CD14-positive monocyte (primary cell): Measurements from ENCODE around the gene RDH14. TPM values are rescaled to one million over a fixed set of nuclear protein-coding genes. Genes with fewer than 3 reads are reported as not detected.

Experiments
- DNase-seq, 3 donors: peaks; one replicate each; pipeline ENCODE4 v3.0.0-alpha.2; 2011 to 2022
- H2AFZ ChIP-seq: 2 replicates; pipeline ENCODE4 v1.6.0; 2012; ENCODE audit warnings: mild to moderate bottlenecking, low read depth, low read length, inconsistent platforms; ENCODE audit not compliant: insufficient read depth, poor library complexity, severe bottlenecking
- H3K27ac ChIP-seq, 2 donors: 1 replicate in 1 of 2; 2 replicates in 1 of 2; pipeline ENCODE4 v1.5.1; 2012 to 2013; ENCODE audit warnings: low read length in 2 of 2, control low read depth in 1 of 2, inconsistent platforms in 1 of 2, low read depth in 1 of 2, mild to moderate bottlenecking in 1 of 2
- H3K27me3 ChIP-seq, 2 donors: one replicate each; pipeline versions ENCODE4 v1.6.0 to v1.6.1; 2011 to 2013; ENCODE audit warnings: low read length in 2 of 2; ENCODE audit not compliant: control insufficient read depth in 2 of 2, insufficient read depth in 2 of 2
- H3K36me3 ChIP-seq, 2 donors: replicated peaks in 1 of 2; 1 replicate in 1 of 2; 2 replicates in 1 of 2; pipeline versions ENCODE4 v1.5.1 to v1.6.1; 2012 to 2013; ENCODE audit warnings: low read length in 2 of 2, control low read depth in 1 of 2, inconsistent platforms in 1 of 2, mild to moderate bottlenecking in 1 of 2; ENCODE audit not compliant: insufficient read depth in 2 of 2, control insufficient read depth in 1 of 2
- H3K4me1 ChIP-seq, 2 donors: 1 replicate in 1 of 2; 2 replicates in 1 of 2; pipeline versions ENCODE4 v1.5.1 to v1.6.1; 2012 to 2013; ENCODE audit warnings: low read length in 2 of 2, control low read depth in 1 of 2, inconsistent platforms in 1 of 2, mild to moderate bottlenecking in 1 of 2, moderate library complexity in 1 of 2; ENCODE audit not compliant: insufficient read depth in 2 of 2, control insufficient read depth in 1 of 2
- H3K4me2 ChIP-seq: replicated peaks from 2 replicates; pipeline ENCODE3; 2012; ENCODE audit warnings: low read length, moderate library complexity, mild to moderate bottlenecking; ENCODE audit not compliant: poor library complexity, severe bottlenecking; ENCODE audit errors: extremely low read depth
- H3K4me3 ChIP-seq, 3 experiments: fragments of 200-600 bp in 1 of 3; sonication (generic) in 1 of 3; replicated peaks in 1 of 3; 1 replicate in 2 of 3; 2 replicates in 1 of 3; pipeline ENCODE4 v1.5.1; 2011 to 2013; ENCODE audit warnings: low read length in 3 of 3, mild to moderate bottlenecking in 3 of 3, control low read depth in 2 of 3, low read depth in 2 of 3, inconsistent platforms in 1 of 3, moderate library complexity in 1 of 3
- H3K79me2 ChIP-seq: 2 replicates; pipeline ENCODE4 v1.6.0; 2012; ENCODE audit warnings: mild to moderate bottlenecking, control low read depth, inconsistent platforms, low read length, moderate library complexity; ENCODE audit not compliant: insufficient read depth
- H3K9ac ChIP-seq: 2 replicates; pipeline ENCODE4 v1.6.0; 2017; ENCODE audit warnings: low read length, mild to moderate bottlenecking; ENCODE audit not compliant: insufficient read depth, poor library complexity, severe bottlenecking
- H3K9me3 ChIP-seq, 2 donors: replicated peaks in 1 of 2; 1 replicate in 1 of 2; 2 replicates in 1 of 2; pipeline versions ENCODE4 v1.5.1 to v1.6.1; 2012 to 2013; ENCODE audit warnings: low read length in 2 of 2, control low read depth in 1 of 2; ENCODE audit not compliant: control insufficient read depth in 1 of 2, insufficient read depth in 1 of 2
- H4K20me1 ChIP-seq: 2 replicates; pipeline ENCODE4 v1.6.0; 2012; ENCODE audit warnings: mild to moderate bottlenecking, low read length, control low read depth, moderate library complexity; ENCODE audit not compliant: insufficient read depth
- H3K27ac Mint-ChIP-seq, 7 donors: one replicate each; pipeline ENCODE4 v1.8.0; 2020; ENCODE audit warnings: mild to moderate bottlenecking in 7 of 7, mixed read lengths in 7 of 7, moderate library complexity in 6 of 7, inconsistent platforms in 2 of 7
- H3K27me3 Mint-ChIP-seq, 3 donors: one replicate each; pipeline ENCODE4 v1.8.0; 2021 to 2022; ENCODE audit warnings: low read depth in 3 of 3, mild to moderate bottlenecking in 3 of 3, mixed read lengths in 3 of 3, moderate library complexity in 3 of 3, inconsistent platforms in 1 of 3
- H3K36me3 Mint-ChIP-seq, 2 donors: one replicate each; pipeline ENCODE4 v1.8.0; 2020; ENCODE audit warnings: mixed read lengths in 2 of 2, inconsistent platforms in 1 of 2, mild to moderate bottlenecking in 1 of 2
- H3K4me1 Mint-ChIP-seq: one replicate; pipeline ENCODE4 v1.8.0; 2020; ENCODE audit warnings: mild to moderate bottlenecking, mixed read lengths
- H3K4me3 Mint-ChIP-seq, 2 donors: one replicate each; pipeline ENCODE4 v1.8.0; 2020; ENCODE audit warnings: mild to moderate bottlenecking in 2 of 2, mixed read lengths in 2 of 2, moderate library complexity in 1 of 2
- H3K9me3 Mint-ChIP-seq, 7 donors: one replicate each; pipeline ENCODE4 v1.8.0; 2020 to 2022; ENCODE audit warnings: mixed read lengths in 7 of 7, mild to moderate bottlenecking in 6 of 7, moderate library complexity in 6 of 7, inconsistent platforms in 2 of 7
- WGBS: methylation state at CpG from one replicate; pipeline ENCODE4 v1.1.5; 2013; ENCODE audit warnings: missing lambda C conversion rate; ENCODE audit not compliant: insufficient coverage; 5-methylcytosine and 5-hydroxymethylcytosine counted together
- intact Hi-C, 2 donors: fragments of 100-400 bp; cut with micrococcal nuclease; formaldehyde crosslinking; loops; one replicate each; pipeline versions ENCODE4 v1.15.0 to v1.15.1; 2023
- polyA plus RNA-seq, 3 donors: library from polyadenylated mRNA; depleted of rRNA in 1 of 3; unstranded in 2 of 3; stranded (reverse) in 1 of 3; fragments of 300-500 nt in 2 of 3; fragments of >200 nt in 1 of 3; fragmentation: Illumina TruSeq in 2 of 3; gene quantifications; 1 replicate in 2 of 3; 2 replicates in 1 of 3; pipeline ENCODE4 v1.2.3, GENCODE V29; 2012 to 2021
- TF ChIP-seq, protein P1 (sequence below): fragments of 200-600 bp; IDR thresholded peaks from one replicate; pipeline ENCODE4 v1.8.0; 2022; ENCODE audit warnings: antibody characterized with exemption, mild to moderate bottlenecking

Gene RDH14
- polyA plus RNA-seq, 3 donors: 5.5 to 16.3 (median 14.3) TPM

DNA sequence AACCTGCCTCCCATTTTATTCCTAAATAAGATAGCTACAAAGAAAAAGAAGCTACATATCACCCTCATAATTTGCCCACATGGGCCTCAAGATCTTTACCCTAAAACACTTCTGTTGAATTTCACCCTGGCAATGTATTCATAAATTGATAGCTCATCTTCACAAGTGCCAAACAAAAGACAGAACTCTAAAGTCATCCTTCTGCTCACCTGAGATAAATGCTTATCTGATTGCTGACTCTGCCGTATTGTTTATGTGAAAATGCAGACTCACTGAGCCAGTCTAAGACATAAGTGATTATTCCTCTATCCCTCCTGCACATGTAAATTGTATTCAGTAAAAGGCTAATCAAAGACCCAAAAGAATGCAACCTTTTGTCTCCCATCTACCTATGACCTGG lies 2.0 kb downstream of the RDH14 start:
- no CpG with 5 or more reads among the region's 1 CpG for WGBS
- Mint-ChIP-seq H3K4me3 (no peak overlapping the region), H3K4me1 (peaks cover 19% of the 10 kb centered on the region), H3K36me3 (peaks cover 16 to 17% of the 10 kb centered on the region in 2 donors), H3K27me3 (peaks cover 0 to 3% (median 0%) of the 10 kb centered on the region in 3 donors), H3K27ac (peak overlapping the region in 1 of 7 donors; percentile 17), H3K9me3 (peaks cover 0 to under 1% (median 0%) of the 10 kb centered on the region in 7 donors)
- H4K20me1 ChIP-seq: peaks cover 3% of the 10 kb centered on the region
- no peak overlapping the region for H3K27ac ChIP-seq
- H3K27me3 ChIP-seq: no peaks in the 10 kb centered on the region
- H3K4me2 ChIP-seq: no peak overlapping the region
- no peak overlapping the region for H3K9ac ChIP-seq
- no peak overlapping the region for H3K4me3 ChIP-seq
- no peak overlapping the region for H2AFZ ChIP-seq
- TF ChIP-seq, protein P1, sequence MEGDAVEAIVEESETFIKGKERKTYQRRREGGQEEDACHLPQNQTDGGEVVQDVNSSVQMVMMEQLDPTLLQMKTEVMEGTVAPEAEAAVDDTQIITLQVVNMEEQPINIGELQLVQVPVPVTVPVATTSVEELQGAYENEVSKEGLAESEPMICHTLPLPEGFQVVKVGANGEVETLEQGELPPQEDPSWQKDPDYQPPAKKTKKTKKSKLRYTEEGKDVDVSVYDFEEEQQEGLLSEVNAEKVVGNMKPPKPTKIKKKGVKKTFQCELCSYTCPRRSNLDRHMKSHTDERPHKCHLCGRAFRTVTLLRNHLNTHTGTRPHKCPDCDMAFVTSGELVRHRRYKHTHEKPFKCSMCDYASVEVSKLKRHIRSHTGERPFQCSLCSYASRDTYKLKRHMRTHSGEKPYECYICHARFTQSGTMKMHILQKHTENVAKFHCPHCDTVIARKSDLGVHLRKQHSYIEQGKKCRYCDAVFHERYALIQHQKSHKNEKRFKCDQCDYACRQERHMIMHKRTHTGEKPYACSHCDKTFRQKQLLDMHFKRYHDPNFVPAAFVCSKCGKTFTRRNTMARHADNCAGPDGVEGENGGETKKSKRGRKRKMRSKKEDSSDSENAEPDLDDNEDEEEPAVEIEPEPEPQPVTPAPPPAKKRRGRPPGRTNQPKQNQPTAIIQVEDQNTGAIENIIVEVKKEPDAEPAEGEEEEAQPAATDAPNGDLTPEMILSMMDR: no peak
- H3K9me3 ChIP-seq: no peaks in the 10 kb centered on the region
- intact Hi-C loops: no loop called here
- peaks cover 15 to 16% of the 10 kb centered on the region in 2 donors for H3K36me3 ChIP-seq
- H3K4me1 ChIP-seq: peaks cover 11 to 16% of the 10 kb centered on the region in 2 donors
- H3K79me2 ChIP-seq: peaks cover 9% of the 10 kb centered on the region
- no peak for DNase-seq

DNA sequence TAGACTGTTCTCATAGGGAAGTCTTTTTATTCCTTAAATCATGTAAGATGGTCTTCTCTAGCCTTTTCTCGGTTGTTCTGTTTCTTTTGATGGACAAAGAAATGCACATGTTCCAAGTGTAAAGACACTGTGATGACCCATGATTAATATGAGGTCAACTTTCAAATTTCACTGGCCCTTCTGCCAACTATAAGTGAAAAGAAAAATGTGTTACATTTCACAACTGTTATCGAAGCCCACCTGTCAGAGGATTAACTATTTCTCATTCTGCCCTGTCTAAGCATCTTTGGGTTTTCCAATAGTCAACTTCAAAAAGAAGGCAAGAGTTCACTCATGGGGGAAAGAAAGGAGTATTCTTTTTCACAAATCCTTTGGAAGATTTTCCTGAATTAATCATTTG lies 3.3 kb downstream of the RDH14 start:
- peaks cover 20% of the 10 kb centered on the region for H3K4me1 Mint-ChIP-seq
- no peak overlapping the region for H3K4me3 Mint-ChIP-seq
- H3K36me3 Mint-ChIP-seq: peaks cover 16 to 20% of the 10 kb centered on the region in 2 donors
- H3K9me3 ChIP-seq: no peaks in the 10 kb centered on the region
- H3K4me2 ChIP-seq: no peak overlapping the region
- H3K9ac ChIP-seq: no peak overlapping the region
- peaks cover 9% of the 10 kb centered on the region for H3K79me2 ChIP-seq
- H2AFZ ChIP-seq: no peak overlapping the region
- WGBS: no CpG with 5 or more reads among the region's 2 CpGs
- no peak overlapping the region for H3K4me3 ChIP-seq
- H3K27me3 ChIP-seq: no peaks in the 10 kb centered on the region
- H3K4me1 ChIP-seq: peaks cover 11 to 16% of the 10 kb centered on the region in 2 donors
- TF ChIP-seq, protein P1: no peak
- intact Hi-C loops: no loop called here
- H3K27ac Mint-ChIP-seq: no peak overlapping the region
- no peak overlapping the region for H3K27ac ChIP-seq
- no peaks in the 10 kb centered on the region for H3K9me3 Mint-ChIP-seq
- H3K36me3 ChIP-seq: peaks cover 15 to 16% of the 10 kb centered on the region in 2 donors
- H4K20me1 ChIP-seq: peaks cover 3% of the 10 kb centered on the region
- no peak for DNase-seq
- no peaks in the 10 kb centered on the region for H3K27me3 Mint-ChIP-seq
